B cell (primary cell): ENCODE measurements around the gene KLHL42.

Experiments
- CTCF ChIP-seq: fragments of 200-600 bp; IDR thresholded peaks from one replicate; pipeline ENCODE4 v1.8.0; 2022; ENCODE audit warnings: antibody characterized with exemption, mild to moderate bottlenecking
- EZH2 ChIP-seq: IDR thresholded peaks from 2 replicates; pipeline ENCODE4 v1.6.1; 2012; ENCODE audit warnings: borderline replicate concordance, low read depth, mild to moderate bottlenecking, moderate library complexity, low read length; ENCODE audit not compliant: insufficient read depth, poor library complexity, severe bottlenecking

DNA sequence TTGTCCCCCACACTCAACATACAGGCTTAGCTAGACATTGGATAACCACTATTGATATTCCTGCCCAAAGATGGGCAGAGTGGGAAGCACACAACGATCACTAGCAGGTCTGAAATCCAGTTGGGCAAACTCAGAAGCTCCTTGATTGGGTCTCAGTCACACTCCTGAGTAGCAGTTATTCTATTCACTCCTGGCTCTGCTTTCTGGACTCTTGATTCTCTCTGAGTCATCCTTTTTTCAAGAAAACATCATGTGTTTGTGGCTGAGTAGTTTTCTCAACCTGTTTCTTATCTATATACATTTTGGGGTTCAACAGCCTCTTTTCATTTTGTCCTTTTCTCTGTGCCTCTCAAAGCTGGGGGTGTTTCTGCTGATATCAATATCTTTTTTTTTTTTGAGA is 46.0 kb downstream of the KLHL42 start:
- TF ChIP-seq CTCF, result no peak
- TF ChIP-seq EZH2, result no peak
